Dermis microvascular lymphatic vessel endothelial cell (primary cell): ENCODE data around the gene DEPDC5. TPM values are rescaled to one million over a fixed set of nuclear protein-coding genes. Genes with fewer than 3 reads are reported as not detected.
"Not testable (repeated sequence)": the region's sequence is repeated elsewhere in the genome, so short reads cannot be mapped to it uniquely, and the experiment has no call there.

ENCODE experiments used
- DNase-seq, 2 donors: peaks; one replicate each; pipeline versions ENCODE4 v3.0.0 to v3.0.0-alpha.2; 2010; ENCODE audit warnings: low read depth in 2 of 2
- total RNA-seq: library from RNA; depleted of rRNA; stranded (reverse); fragments of >200 nt; gene quantifications from 2 replicates; pipeline ENCODE4 v1.2.1, GENCODE V29; 2014

Gene DEPDC5
- total RNA-seq, 1 donor from 2014 or later: 6.7 TPM

- peak in 1 of 2 donors; percentile 18 for DNase-seq
These were observed 5.3 kb upstream of the DEPDC5 start for GRCh38 chr22:31748490-31748889.

GRCh38 chr22:31749636-31750364 lies 4.0 kb upstream of the DEPDC5 start, which contains the start of gene PRR14L:
TSS of gene PRR14L (minus strand) at chr22:31750132. CDS start at chr22:31738860, 11,272 bp downstream.
- peak; percentile 75 to 94 for DNase-seq

DNA sequence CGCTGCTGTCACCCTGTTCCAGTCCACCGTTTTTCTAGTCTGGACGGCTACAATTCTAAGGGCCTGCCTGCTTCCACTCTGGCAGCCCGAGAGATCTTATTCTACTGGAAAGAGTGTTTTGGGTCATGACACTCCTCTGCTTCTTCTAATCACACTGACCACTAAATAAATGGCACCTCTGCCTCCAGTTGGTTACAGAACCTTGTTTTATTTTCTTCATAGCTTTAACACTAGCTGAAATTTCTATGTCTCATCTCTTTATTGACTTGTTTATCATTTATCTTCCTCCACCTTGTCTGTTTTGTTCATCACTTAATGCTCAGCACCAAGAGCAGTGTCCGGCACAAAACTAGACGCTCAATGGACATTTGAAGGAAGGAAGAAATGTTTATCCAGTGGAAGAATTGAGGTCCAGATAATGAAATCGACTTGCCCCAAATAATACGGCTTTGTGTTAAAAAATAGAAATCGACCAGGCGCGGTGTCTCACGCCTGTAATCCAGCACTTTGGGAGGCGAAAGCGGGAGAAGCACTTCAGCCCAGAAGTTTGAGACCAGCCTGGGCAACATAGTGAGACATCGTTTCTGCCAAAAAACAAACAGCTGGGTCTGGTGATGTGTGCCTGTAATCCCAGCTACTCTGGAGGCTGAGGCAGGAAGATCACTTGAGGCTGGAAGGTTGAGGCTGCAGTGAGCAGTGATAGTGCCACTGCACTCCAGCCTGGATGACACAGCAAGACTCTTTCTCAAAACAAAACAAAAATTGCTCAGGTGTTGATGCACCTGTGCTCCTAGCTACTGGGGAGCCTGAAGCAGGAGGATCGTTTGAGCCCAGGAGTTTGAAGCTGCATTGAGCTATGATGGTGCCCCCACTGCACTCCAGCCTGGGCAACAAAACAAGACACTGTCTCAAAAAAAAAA lies 3.2 kb upstream of the DEPDC5 start:
- DNase-seq: no peak

DNA sequence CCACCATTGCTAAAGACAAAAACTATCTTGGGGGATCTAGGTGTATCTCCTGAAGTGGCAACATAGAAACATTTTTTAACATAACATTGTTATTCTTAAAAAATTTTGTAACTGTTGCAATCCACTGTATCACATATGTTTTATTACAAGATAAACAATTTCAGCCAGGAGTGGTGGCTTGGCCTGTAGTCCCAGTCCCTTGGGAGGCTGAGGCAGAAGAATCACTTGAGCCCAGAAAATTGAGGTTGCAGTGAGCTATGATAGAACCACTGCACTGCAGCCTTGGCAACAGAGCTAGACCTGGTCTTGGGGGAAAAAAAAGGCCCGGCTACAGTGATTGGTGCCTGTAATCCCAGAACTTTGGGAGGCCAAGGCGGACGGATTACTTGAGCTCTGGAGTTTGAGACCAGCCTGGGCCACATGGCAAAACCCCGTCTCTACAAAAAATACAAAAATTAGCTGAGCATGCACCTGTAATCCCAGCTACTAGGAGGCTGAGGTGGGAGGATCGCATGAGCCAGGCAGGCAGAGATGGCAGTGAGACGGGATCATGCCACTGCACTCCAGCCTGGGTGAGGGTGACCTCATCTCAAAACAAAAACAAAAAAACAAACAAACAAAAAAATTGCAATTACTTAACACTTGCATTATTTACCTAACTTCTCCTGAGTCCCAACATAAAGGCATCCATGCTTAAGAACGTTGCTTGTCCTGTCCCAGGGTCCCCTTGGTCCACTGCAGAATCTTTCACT lies 1.5 kb upstream of the DEPDC5 start:
- no peak for DNase-seq

GRCh38 chr22:31753005-31753633 lies 700 bp upstream of the DEPDC5 start:
- DNase-seq: peak; percentile 18 to 56

- no peak for DNase-seq
These were observed 994 bp downstream of the DEPDC5 start for GRCh38 chr22:31754813-31755212.

- DNase-seq: no peak
These were observed 3.4 kb downstream of the DEPDC5 start for GRCh38 chr22:31757265-31757664.

DNA sequence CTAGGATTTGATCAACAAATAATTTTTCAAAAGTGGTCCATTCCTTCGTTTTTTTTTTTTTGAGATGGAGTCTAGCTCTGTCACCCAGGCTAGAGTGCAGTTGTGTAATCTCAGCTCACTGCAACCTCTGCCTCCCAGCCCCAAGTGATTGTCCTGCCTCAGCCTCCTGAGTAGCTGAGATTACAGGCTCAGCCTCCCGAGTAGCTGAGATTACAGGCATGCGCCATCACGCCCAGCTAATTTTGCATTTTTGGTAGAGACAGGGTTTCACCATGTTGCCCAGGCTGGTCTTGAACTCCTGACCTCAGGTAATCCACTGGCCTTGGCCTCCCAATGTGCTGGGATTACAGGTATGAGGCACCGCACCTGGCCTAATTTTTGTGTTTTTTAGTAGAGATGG lies 5.0 kb downstream of the DEPDC5 start:
- DNase-seq: not testable (repeated sequence)

DNA sequence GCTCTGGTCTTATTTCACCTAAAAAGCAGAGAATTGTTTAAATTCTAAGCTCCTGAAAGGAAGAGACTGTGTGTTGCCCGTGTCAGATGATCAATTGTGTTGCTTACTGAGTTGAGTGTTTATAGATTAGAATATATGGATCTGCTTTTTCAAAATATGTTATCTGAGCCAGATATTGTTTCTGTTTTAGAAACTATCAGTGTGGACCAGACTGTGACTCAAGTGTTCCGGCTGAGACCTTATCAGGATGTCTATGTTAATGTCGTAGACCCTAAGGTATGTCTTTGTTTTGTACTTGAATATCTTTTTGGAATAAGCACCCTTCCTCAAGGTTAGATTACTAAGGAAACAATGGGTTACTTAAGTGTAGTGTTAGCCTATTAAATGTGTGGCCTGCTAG lies 11.0 kb downstream of the DEPDC5 start:
- no peak for DNase-seq

- DNase-seq: no peak
These were observed 14.7 kb downstream of the DEPDC5 start for GRCh38 chr22:31768422-31769059.

- DNase-seq: no peak
These were observed 19.6 kb downstream of the DEPDC5 start for GRCh38 chr22:31773416-31773815.

GRCh38 chr22:31776231-31776630 lies 22.4 kb downstream of the DEPDC5 start:
- DNase-seq: peak in 1 of 2 donors; percentile 34

GRCh38 chr22:31789803-31790202 lies 36.0 kb downstream of the DEPDC5 start:
- no peak for DNase-seq

DNA sequence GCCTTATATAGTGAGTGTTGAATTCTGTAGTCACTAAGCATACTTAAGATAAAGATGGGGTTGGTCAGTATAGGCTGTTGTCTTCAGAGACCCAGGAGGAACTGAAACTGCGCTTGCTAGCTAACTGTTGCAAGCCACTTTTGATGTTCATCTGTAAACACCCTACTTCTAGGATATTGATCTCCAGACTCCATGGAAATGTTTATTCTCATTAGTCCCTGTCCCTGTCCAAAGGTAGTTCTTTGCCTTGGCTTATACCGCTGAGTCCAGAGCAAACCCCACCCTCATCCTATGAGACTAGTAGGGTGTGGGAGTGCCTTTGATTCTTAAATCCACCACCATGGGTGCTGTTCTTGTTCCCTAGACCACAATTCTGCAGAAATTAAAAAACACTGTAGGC lies 36.4 kb downstream of the DEPDC5 start:
- no peak for DNase-seq

- not testable (repeated sequence) for DNase-seq
These were observed 45.5 kb downstream of the DEPDC5 start for GRCh38 chr22:31799358-31799757.

DNA sequence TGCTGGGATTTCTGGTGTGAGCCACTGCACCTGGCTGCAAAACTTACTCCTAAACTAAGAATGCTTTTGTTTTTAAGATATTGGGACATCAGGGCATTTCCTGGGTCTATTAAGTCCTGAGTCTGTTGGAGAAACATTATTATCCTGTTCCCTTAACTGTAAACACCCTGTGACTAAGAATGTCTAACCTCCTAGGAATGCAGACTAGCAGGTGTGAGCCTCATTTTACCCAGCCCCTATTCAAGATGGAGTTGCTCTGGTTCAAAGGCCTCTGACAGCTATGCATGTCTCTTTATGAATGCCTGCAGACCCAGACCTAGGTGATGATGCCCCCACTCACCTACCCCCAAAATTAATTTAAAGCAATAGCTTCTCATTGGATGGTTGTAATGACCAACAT lies 46.2 kb downstream of the DEPDC5 start:
- DNase-seq: no peak

DNA sequence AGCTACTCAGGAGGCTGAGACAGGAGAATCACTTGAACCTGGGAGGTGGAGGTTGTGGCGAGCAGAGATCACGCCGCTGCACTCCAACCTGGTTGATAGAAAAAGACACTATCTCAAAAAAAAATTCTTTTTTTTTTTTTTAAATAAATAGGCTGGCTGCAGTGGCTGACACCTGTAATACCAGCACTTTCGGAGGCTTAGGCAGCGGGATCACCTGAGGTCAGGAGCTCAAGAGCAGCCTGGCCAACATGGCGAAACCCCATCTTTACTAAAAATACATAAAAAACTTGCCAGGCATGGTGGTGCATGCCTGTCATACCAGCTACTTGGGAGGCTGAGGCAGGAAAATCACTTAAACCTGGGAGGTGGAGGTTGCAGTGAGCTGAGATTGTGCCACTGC lies 47.0 kb downstream of the DEPDC5 start:
- not testable (repeated sequence) for DNase-seq

GRCh38 chr22:31802575-31802974 lies 48.8 kb downstream of the DEPDC5 start:
- DNase-seq: no peak

- no peak for DNase-seq
These were observed 52.9 kb downstream of the DEPDC5 start for GRCh38 chr22:31806751-31807150.

- no peak for DNase-seq
These were observed 59.3 kb downstream of the DEPDC5 start for GRCh38 chr22:31812977-31813605.
